HepG2 (cell line): ENCODE results near the gene RHBDD1. TPM values are rescaled to one million over a fixed set of nuclear protein-coding genes. Genes with fewer than 3 reads are reported as not detected.

ENCODE experiments used
- ATAC-seq: fragments of 200-7000 bp; cut with Tn5 transposase; 3 replicates; pipeline ENCODE4 v1.9.1; 2020; ENCODE audit warnings: mild to moderate bottlenecking, moderate library complexity
- BruUV-seq: library from RNA; stranded (reverse); fragments of 400-500 nt; replicated peaks from 2 replicates; lab custom pipeline; 2021; lab: Mats Ljungman, UMichigan
- CTCF ChIA-PET: fragments of 300-600 bp; formaldehyde crosslinking; extraction: SDS; loops from one replicate; lab custom pipeline; 2021; ENCODE audit warnings: low total read pairs, inconsistent platforms, low intra/inter-chr PET ratio; lab: Yijun Ruan, JAX
- POLR2A ChIA-PET: fragments of 350-600 bp; sonication (Branson Sonifier 250); formaldehyde crosslinking; loops from one replicate; lab custom pipeline; 2020; ENCODE audit warnings: antibody characterized with exemption, inconsistent platforms; lab: Yijun Ruan, JAX
- DNase-seq: peaks from one replicate; pipeline ENCODE4 v3.0.0-alpha.2; 2015; ENCODE audit warnings: low spot score
- FAIRE-seq: peaks from 3 replicates; lab custom pipeline; 2011; peaks lifted over from hg19 to GRCh38; lab: Jason Lieb, UNC
- H2AFZ ChIP-seq: one replicate; pipeline ENCODE4 v1.6.1; 2011; ENCODE audit warnings: low read length, inconsistent platforms
- H3K27ac ChIP-seq: fragments of 300-600 bp; 3 replicates; pipeline ENCODE4 v1.8.0; 2011; ENCODE audit warnings: mixed run types, mild to moderate bottlenecking, mixed read lengths, low read length, inconsistent platforms; ENCODE audit not compliant: insufficient read depth; ENCODE audit errors: extremely low read length
- H3K27me3 ChIP-seq, 2 experiments: fragments of 200-600 bp in 1 of 2; 2 replicates in 1 of 2; 3 replicates in 1 of 2; pipeline versions ENCODE4 v1.6.0 to v1.8.0; 2011; ENCODE audit warnings: low read length in 2 of 2, mild to moderate bottlenecking in 2 of 2, moderate library complexity in 2 of 2, inconsistent platforms in 1 of 2; ENCODE audit not compliant: insufficient read depth in 2 of 2, control insufficient read depth in 1 of 2
- H3K36me3 ChIP-seq, 2 experiments: fragments of 200-600 bp in 1 of 2; replicated peaks in 1 of 2; 2 replicates in 1 of 2; 3 replicates in 1 of 2; pipeline versions ENCODE4 v1.5.1 to v1.8.0; 2011; ENCODE audit warnings: low read length in 2 of 2, inconsistent platforms in 1 of 2; ENCODE audit not compliant: insufficient read depth in 2 of 2, control insufficient read depth in 1 of 2
- H3K4me1 ChIP-seq: 2 replicates; pipeline ENCODE4 v1.5.1; 2012; ENCODE audit warnings: low read length, inconsistent platforms; ENCODE audit not compliant: insufficient read depth
- H3K4me2 ChIP-seq: 2 replicates; pipeline ENCODE4 v1.6.0; 2011; ENCODE audit warnings: low read depth, low read length, inconsistent platforms
- H3K4me3 ChIP-seq, 3 experiments: fragments of 200-600 bp in 1 of 3; sonication (generic), shearing (Covaris generic) in 1 of 3; replicated peaks in 1 of 3; 2 replicates each; pipeline ENCODE4 v1.5.1; 2011 to 2016; ENCODE audit warnings: low read length in 3 of 3, inconsistent platforms in 2 of 3, low read depth in 2 of 3, mild to moderate bottlenecking in 2 of 3, control low read depth in 1 of 3, mixed read lengths in 1 of 3; ENCODE audit not compliant: insufficient read depth in 1 of 3
- H3K79me2 ChIP-seq: one replicate; pipeline ENCODE4 v1.6.1; 2011; ENCODE audit warnings: low read length, inconsistent platforms; ENCODE audit not compliant: insufficient read depth
- H3K9ac ChIP-seq: 2 replicates; pipeline ENCODE4 v1.6.0; 2011; ENCODE audit warnings: mild to moderate bottlenecking, low read depth, low read length, inconsistent platforms; ENCODE audit not compliant: insufficient read depth
- H3K9me3 ChIP-seq: 2 replicates; pipeline ENCODE4 v1.5.1; 2012; ENCODE audit warnings: mild to moderate bottlenecking, low read length
- H4K20me1 ChIP-seq: 2 replicates; pipeline ENCODE4 v1.6.0; 2011; ENCODE audit warnings: inconsistent platforms, mild to moderate bottlenecking, low read length, moderate library complexity; ENCODE audit not compliant: insufficient read depth
- ATF1 ChIP-seq: IDR thresholded peaks from 2 replicates; pipeline ENCODE4 v1.6.1; 2016; ENCODE audit warnings: mild to moderate bottlenecking, control low read depth
- CCDC6 ChIP-seq: sonication (generic); formaldehyde crosslinking; IDR thresholded peaks from 2 replicates; pipeline ENCODE4 v1.8.1; 2022; ENCODE audit warnings: mild to moderate bottlenecking, missing genetic modification reagents, moderate library complexity
- CHD2 ChIP-seq: IDR thresholded peaks from 2 replicates; pipeline ENCODE4 v1.6.1; 2011; ENCODE audit warnings: low read depth, low read length, improper control_type of control experiment
- DNMT1 ChIP-seq: sonication (generic); formaldehyde crosslinking; IDR thresholded peaks from 2 replicates; pipeline ENCODE4 v1.5.1; 2020; ENCODE audit warnings: mild to moderate bottlenecking, missing genetic modification reagents
- ETS1 ChIP-seq: sonication (generic); formaldehyde crosslinking; IDR thresholded peaks from 2 replicates; pipeline ENCODE4 v1.4.0; 2020; ENCODE audit warnings: missing genetic modification reagents
- FOXK2 ChIP-seq: fragments of 450-650 bp; IDR thresholded peaks from 2 replicates; pipeline ENCODE4 v1.6.1; 2016
- HNF4A ChIP-seq: sonication (generic); formaldehyde crosslinking; IDR thresholded peaks from 2 replicates; pipeline ENCODE4 v1.4.0; 2020; ENCODE audit warnings: missing genetic modification reagents
- IKZF4 ChIP-seq: sonication (generic); formaldehyde crosslinking; IDR thresholded peaks from 2 replicates; pipeline ENCODE4 v1.5.1; 2020; ENCODE audit warnings: borderline replicate concordance, mild to moderate bottlenecking, low read depth, missing genetic modification reagents; ENCODE audit errors: not compliant biosample characterization
- MLLT10 ChIP-seq: sonication (generic); formaldehyde crosslinking; IDR thresholded peaks from 2 replicates; pipeline ENCODE4 v1.4.0; 2020; ENCODE audit warnings: missing genetic modification reagents
- MTF1 ChIP-seq: sonication (generic); formaldehyde crosslinking; IDR thresholded peaks from 2 replicates; pipeline ENCODE4 v1.5.0; 2020; ENCODE audit warnings: missing genetic modification reagents
- POGZ ChIP-seq: sonication (generic); formaldehyde crosslinking; IDR thresholded peaks from 2 replicates; pipeline ENCODE4 v1.4.0; 2020; ENCODE audit warnings: mild to moderate bottlenecking, missing genetic modification reagents
- RBM22 ChIP-seq: fragments of 200-400 bp; formaldehyde crosslinking; optimal IDR thresholded peaks from 2 replicates; pipeline ENCODE3; 2017; ENCODE audit warnings: mild to moderate bottlenecking, low read length, moderate library complexity
- RCOR2 ChIP-seq: IDR thresholded peaks from 2 replicates; pipeline ENCODE4 v1.6.1; 2016; ENCODE audit warnings: missing biosample characterization, missing genetic modification reagents
- SMC3 ChIP-seq: IDR thresholded peaks from 2 replicates; pipeline ENCODE4 v1.6.1; 2011; ENCODE audit warnings: low read length, improper control_type of control experiment
- SNAPC2 ChIP-seq: sonication (generic); formaldehyde crosslinking; IDR thresholded peaks from 2 replicates; pipeline ENCODE4 v1.8.1; 2022; ENCODE audit warnings: mild to moderate bottlenecking, missing genetic modification reagents
- U2AF2 ChIP-seq: fragments of 200-400 bp; formaldehyde crosslinking; IDR thresholded peaks from 2 replicates; pipeline ENCODE4 v1.6.1; 2017; ENCODE audit warnings: low read depth, mild to moderate bottlenecking, low read length
- ZBTB7B ChIP-seq: sonication (generic); formaldehyde crosslinking; IDR thresholded peaks from 2 replicates; pipeline ENCODE4 v1.4.0; 2020; ENCODE audit warnings: missing genetic modification reagents
- ZNF205 ChIP-seq: IDR thresholded peaks from 2 replicates; pipeline ENCODE4 v1.6.1; 2018; ENCODE audit warnings: missing biosample characterization, missing genetic modification reagents
- ZNF496 ChIP-seq: sonication (generic); formaldehyde crosslinking; IDR thresholded peaks from 2 replicates; pipeline ENCODE4 v1.8.1; 2023; ENCODE audit warnings: mild to moderate bottlenecking, moderate library complexity, missing genetic modification reagents; ENCODE audit not compliant: insufficient replicate concordance
- ZNF556 ChIP-seq: sonication (generic); formaldehyde crosslinking; IDR thresholded peaks from 2 replicates; pipeline ENCODE4 v1.4.0; 2020; ENCODE audit warnings: mild to moderate bottlenecking, missing genetic modification reagents, borderline replicate concordance
- ZSCAN5A ChIP-seq: sonication (generic); formaldehyde crosslinking; IDR thresholded peaks from 2 replicates; pipeline ENCODE4 v1.8.0; 2022; ENCODE audit warnings: mild to moderate bottlenecking, missing genetic modification reagents, borderline replicate concordance
- WGBS: methylation state at CpG from one replicate; pipeline ENCODE4 v1.1.6; 2017; ENCODE audit warnings: low lambda C conversion rate; 5-methylcytosine and 5-hydroxymethylcytosine counted together
- in situ Hi-C: cut with HindIII; loops from 2 replicates; pipeline ENCODE4 v1.10.0; 2017; ENCODE audit warnings: low pct_unique_long_range_greater_than_20kb; ENCODE audit not compliant: extremely low pct_ligation_motif_present
- intact Hi-C: fragments of 100-400 bp; cut with micrococcal nuclease; formaldehyde crosslinking; loops from one replicate; pipeline ENCODE4 v1.10.0; 2022; ENCODE audit not compliant: unreplicated experiment
- polyA plus RNA-seq, 8 experiments: library from polyadenylated mRNA; depleted of rRNA in 3 of 8; stranded (reverse) in 7 of 8; unstranded in 1 of 8; fragments of >200 nt; fragmentation: Illumina TruSeq in 4 of 8; extraction: Trizol in 4 of 8; gene quantifications; 2 replicates each; pipeline versions ENCODE4 v1.2.1 to v1.2.3, GENCODE V29; 2011 to 2016; ENCODE audit warnings: low read depth in 4 of 8, missing spikeins in 1 of 8, mixed read lengths in 1 of 8; ENCODE audit not compliant: insufficient read depth in 1 of 8
- total RNA-seq, 5 experiments: library from RNA; depleted of rRNA; stranded (reverse); fragments of >200 nt; fragmentation: Illumina TruSeq; extraction: Trizol; gene quantifications; 2 replicates each; pipeline ENCODE4 v1.2.3, GENCODE V29; 2016; ENCODE audit warnings: low read depth in 1 of 5
- TF ChIP-seq, protein P1 (sequence below): IDR thresholded peaks from 2 replicates; pipeline ENCODE4 v1.6.1; 2016; ENCODE audit warnings: low read depth

The RHBDD1 gene
- total and polyA plus RNA-seq, 2 of the 13 experiments (the other 11 are each of a cell fraction or from before 2014, with no cell fraction given): 8.2 to 9.5 TPM

GRCh38 chr2:227013330-227013729, 177.5 kb downstream of the RHBDD1 start (continued):
- TF ChIP-seq MTF1 (CRISPR knock-in tag) (no peak), MLLT10 (no peak), HNF4A (CRISPR knock-in tag) (no peak), ZBTB7B (CRISPR knock-in tag) (no peak), RCOR2 (no peak), U2AF2 (no peak), CHD2 (no peak), IKZF4 (CRISPR knock-in tag) (no peak)

GRCh38 chr2:227013881-227014280, 178.0 kb downstream of the RHBDD1 start:
- Histone ChIP-seq H3K79me2 (no peaks in the 10 kb centered on the region), H3K4me1 (no peaks in the 10 kb centered on the region), H3K36me3 (no peaks in the 10 kb centered on the region), H3K4me2 (no peak overlapping the region), H4K20me1 (no peaks in the 10 kb centered on the region), H3K9me3 (no peaks in the 10 kb centered on the region), H2AFZ (no peak overlapping the region), H3K9ac (no peak overlapping the region), H3K27me3 (peaks cover 0 to 4% of the 10 kb centered on the region in 2 experiments; a peak in 1 of 5 replicates), H3K27ac (no peak overlapping the region), H3K4me3 (no peak overlapping the region)
- intact Hi-C loops: no loop called here
- CTCF ChIA-PET: no interaction called here
- no TSS peak for BruUV-seq
- ATAC-seq (no peak), FAIRE-seq (no peak), DNase-seq (no peak)
- 37% methylated on average over 8 of the region's 8 CpGs for WGBS
- POLR2A ChIA-PET: no interaction called here
- in situ Hi-C loops: no loop called here
- TF ChIP-seq ZNF205 (CRISPR knock-in tag) (no peak), ATF1 (no peak), POGZ (CRISPR knock-in tag) (no peak), ETS1 (no peak), FOXK2 (no peak), DNMT1 (no peak), ZSCAN5A (CRISPR knock-in tag) (no peak), ZNF496 (no peak), SNAPC2 (no peak), CCDC6 (CRISPR knock-in tag) (no peak), ZNF556 (no peak), SMC3 (no peak), RBM22 (no peak)
- TF ChIP-seq, protein P1, sequence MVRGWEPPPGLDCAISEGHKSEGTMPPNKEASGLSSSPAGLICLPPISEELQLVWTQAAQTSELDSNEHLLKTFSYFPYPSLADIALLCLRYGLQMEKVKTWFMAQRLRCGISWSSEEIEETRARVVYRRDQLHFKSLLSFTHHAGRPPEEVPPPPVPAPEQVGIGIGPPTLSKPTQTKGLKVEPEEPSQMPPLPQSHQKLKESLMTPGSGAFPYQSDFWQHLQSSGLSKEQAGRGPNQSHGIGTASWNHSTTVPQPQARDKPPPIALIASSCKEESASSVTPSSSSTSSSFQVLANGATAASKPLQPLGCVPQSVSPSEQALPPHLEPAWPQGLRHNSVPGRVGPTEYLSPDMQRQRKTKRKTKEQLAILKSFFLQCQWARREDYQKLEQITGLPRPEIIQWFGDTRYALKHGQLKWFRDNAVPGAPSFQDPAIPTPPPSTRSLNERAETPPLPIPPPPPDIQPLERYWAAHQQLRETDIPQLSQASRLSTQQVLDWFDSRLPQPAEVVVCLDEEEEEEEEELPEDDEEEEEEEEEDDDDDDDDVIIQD (CRISPR knock-in tag): no peak
